ENCODE measurements around the gene CLTCL1. TPM values are rescaled to one million over a fixed set of nuclear protein-coding genes. Genes with fewer than 3 reads are reported as not detected.

CLTCL1 gene
- total and polyA plus RNA-seq, 3 donors from 2014 or later = 46.6 to 107 (median 54.4) TPM

- TF ChIP-seq POLR2A (IDR thresholded peaks at IDR 0.05) = no peak
- TF ChIP-seq CTCF (IDR thresholded peaks at IDR 0.05) = peak; percentile 52 to 58 (median 58)
- peak; percentile 84 for DNase-seq
- intact Hi-C loops (cut with DNase I; ENCODE audit: low total_unique reads) = no loop called here
These were observed 111.9 kb downstream of the CLTCL1 start for GRCh38 chr22:19179497-19180048.

GRCh38 chr22:19178657-19179496, 112.6 kb downstream of the CLTCL1 start, which contains the start of gene SLC25A1:
SLC25A1 (minus strand) TSS chr22:19178736; CDS start chr22:19178673, 63 bp downstream.
- peak; percentile 93 for DNase-seq
- Histone ChIP-seq H3K4me1 (peaks cover 24% of the 10 kb centered on the region), H3K27me3 (no peaks in the 10 kb centered on the region), H3K27ac (peak within 1 kb of the TSS; percentile 59 to 95), H3K36me3 (ENCODE audit: low read depth, missing control alignments) (no peaks in the 10 kb centered on the region), H3K4me3 (peak within 1 kb of the TSS; percentile 84 to 91), H3K9me3 (no peaks in the 10 kb centered on the region)
- 0 to 1% methylated on average over 5 to 23 of the region's 86 CpGs for WGBS, 2 donors
- intact Hi-C loops (cut with DNase I; ENCODE audit: low total_unique reads) = no loop called here
- TF ChIP-seq POLR2A (IDR thresholded peaks at IDR 0.05) (no peak), CTCF (IDR thresholded peaks at IDR 0.05) (no peak)

More at GRCh38 chr22:19179497-19180048, 111.9 kb downstream of the CLTCL1 start:
- peak overlapping the region; percentile 59 to 95 for H3K27ac ChIP-seq
- H3K36me3 ChIP-seq (ENCODE audit: low read depth, missing control alignments) = no peaks in the 10 kb centered on the region
- peak overlapping the region in 1 of 2 donors; percentile 91 for H3K4me3 ChIP-seq
- no peaks in the 10 kb centered on the region for H3K27me3 ChIP-seq
- H3K9me3 ChIP-seq = no peaks in the 10 kb centered on the region
- WGBS, 2 donors = 15 to 36% methylated on average over 7 to 15 of the region's 15 CpGs
- H3K4me1 ChIP-seq = peaks cover 17% of the 10 kb centered on the region

- Histone ChIP-seq H3K4me1 (peaks cover 28% of the 10 kb centered on the region), H3K9me3 (no peaks in the 10 kb centered on the region), H3K4me3 (peak overlapping the region; percentile 84 to 91), H3K27ac (peak overlapping the region; percentile 39 to 95), H3K27me3 (no peaks in the 10 kb centered on the region), H3K36me3 (ENCODE audit: low read depth, missing control alignments) (no peaks in the 10 kb centered on the region)
- TF ChIP-seq CTCF (IDR thresholded peaks at IDR 0.05) (peak in 1 of 3 experiments; percentile 9), POLR2A (IDR thresholded peaks at IDR 0.05) (no peak)
- intact Hi-C loops (cut with DNase I; ENCODE audit: low total_unique reads) = no loop called here
- DNase-seq = peak; percentile 28
- WGBS, 2 donors = 2% methylated on average over 47 of the region's 80 CpGs; no CpG with 5 or more reads in 1 of the 2 donors
These were observed 113.4 kb downstream of the CLTCL1 start for GRCh38 chr22:19178065-19178656.

GRCh38 chr22:19177164-19178064, 114.1 kb downstream of the CLTCL1 start:
- no peaks in the 10 kb centered on the region for H3K36me3 ChIP-seq (ENCODE audit: low read depth, missing control alignments)
- no peak for DNase-seq
- TF ChIP-seq POLR2A (IDR thresholded peaks at IDR 0.05) (no peak), CTCF (IDR thresholded peaks at IDR 0.05) (no peak)
- H3K4me1 ChIP-seq = peaks cover 35% of the 10 kb centered on the region
- WGBS, 2 donors = 12 to 20% methylated on average over 9 to 43 of the region's 55 CpGs
- intact Hi-C loops (cut with DNase I; ENCODE audit: low total_unique reads) = no loop called here
- H3K4me3 ChIP-seq = peak overlapping the region; percentile 84 to 91
- H3K27me3 ChIP-seq = no peaks in the 10 kb centered on the region
- peak overlapping the region; percentile 39 to 95 for H3K27ac ChIP-seq
- H3K9me3 ChIP-seq = no peaks in the 10 kb centered on the region

All from testis (tissue), 3 donors.